ENCODE data around the gene NOVA2. TPM values are rescaled to one million over a fixed set of nuclear protein-coding genes. Genes with fewer than 3 reads are reported as not detected.

NOVA2 gene
- polyA plus RNA-seq, 1 of the 3 experiments (the other 2 are of a cell fraction), result 1.9 TPM

DNA sequence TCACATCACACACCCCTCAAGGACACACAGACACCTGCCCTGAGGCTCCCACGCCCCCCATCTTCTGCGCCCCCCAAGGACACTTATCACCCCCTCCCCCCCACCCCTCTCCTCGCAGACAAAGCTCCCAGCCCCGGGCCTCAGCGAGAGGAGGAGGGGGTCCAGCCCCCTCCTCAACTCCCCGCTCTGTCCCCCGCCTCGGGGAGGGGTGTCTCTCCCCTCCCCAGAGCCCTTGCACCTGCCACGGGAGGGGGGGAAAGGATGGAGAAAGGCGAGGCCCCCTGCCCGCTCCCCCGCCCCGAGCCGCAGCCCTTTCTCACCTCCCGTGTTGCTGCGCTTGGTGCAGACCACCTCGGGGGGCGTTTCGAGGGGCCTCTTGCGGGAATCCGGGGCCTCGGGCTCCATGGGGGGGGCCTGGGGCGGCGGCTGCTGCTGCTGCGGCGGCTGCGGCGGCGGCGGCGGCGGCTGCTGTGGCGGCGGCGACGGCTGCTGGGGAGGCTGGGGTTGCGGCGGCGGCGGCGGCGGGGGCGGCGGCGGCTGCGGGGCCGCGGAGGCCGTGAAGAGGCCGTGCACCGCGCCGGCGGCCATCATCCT, 621 bp downstream of the NOVA2 start (continued):
- TF ChIP-seq, protein P1, sequence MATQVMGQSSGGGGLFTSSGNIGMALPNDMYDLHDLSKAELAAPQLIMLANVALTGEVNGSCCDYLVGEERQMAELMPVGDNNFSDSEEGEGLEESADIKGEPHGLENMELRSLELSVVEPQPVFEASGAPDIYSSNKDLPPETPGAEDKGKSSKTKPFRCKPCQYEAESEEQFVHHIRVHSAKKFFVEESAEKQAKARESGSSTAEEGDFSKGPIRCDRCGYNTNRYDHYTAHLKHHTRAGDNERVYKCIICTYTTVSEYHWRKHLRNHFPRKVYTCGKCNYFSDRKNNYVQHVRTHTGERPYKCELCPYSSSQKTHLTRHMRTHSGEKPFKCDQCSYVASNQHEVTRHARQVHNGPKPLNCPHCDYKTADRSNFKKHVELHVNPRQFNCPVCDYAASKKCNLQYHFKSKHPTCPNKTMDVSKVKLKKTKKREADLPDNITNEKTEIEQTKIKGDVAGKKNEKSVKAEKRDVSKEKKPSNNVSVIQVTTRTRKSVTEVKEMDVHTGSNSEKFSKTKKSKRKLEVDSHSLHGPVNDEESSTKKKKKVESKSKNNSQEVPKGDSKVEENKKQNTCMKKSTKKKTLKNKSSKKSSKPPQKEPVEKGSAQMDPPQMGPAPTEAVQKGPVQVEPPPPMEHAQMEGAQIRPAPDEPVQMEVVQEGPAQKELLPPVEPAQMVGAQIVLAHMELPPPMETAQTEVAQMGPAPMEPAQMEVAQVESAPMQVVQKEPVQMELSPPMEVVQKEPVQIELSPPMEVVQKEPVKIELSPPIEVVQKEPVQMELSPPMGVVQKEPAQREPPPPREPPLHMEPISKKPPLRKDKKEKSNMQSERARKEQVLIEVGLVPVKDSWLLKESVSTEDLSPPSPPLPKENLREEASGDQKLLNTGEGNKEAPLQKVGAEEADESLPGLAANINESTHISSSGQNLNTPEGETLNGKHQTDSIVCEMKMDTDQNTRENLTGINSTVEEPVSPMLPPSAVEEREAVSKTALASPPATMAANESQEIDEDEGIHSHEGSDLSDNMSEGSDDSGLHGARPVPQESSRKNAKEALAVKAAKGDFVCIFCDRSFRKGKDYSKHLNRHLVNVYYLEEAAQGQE (IDR thresholded peaks at IDR 0.05; ENCODE audit: low read depth, low read length), result no peak
- TF ChIP-seq TEAD4 (IDR thresholded peaks at IDR 0.05; ENCODE audit: borderline replicate concordance, insufficient read depth) (no peak), RFX5 (IDR thresholded peaks at IDR 0.05; ENCODE audit: low read length) (no peak), CHD2 (IDR thresholded peaks at IDR 0.05; ENCODE audit: low read length, partially characterized antibody) (no peak), EZH2phosphoT487 (IDR thresholded peaks at IDR 0.05; ENCODE audit: borderline replicate concordance, low read depth) (no peak), RXRA (IDR thresholded peaks at IDR 0.05; ENCODE audit: borderline replicate concordance, low read depth) (no peak), MXI1 (IDR thresholded peaks at IDR 0.05; ENCODE audit: low read depth, low read length) (no peak), MEF2A (IDR thresholded peaks at IDR 0.05; ENCODE audit: borderline replicate concordance, low read depth) (no peak), RCOR1 (IDR thresholded peaks at IDR 0.05; ENCODE audit: low read length) (no peak), ELF1 (IDR thresholded peaks at IDR 0.05) (no peak), YY1 (IDR thresholded peaks at IDR 0.05; ENCODE audit: low read depth) (no peak), FOXM1 (IDR thresholded peaks at IDR 0.05; ENCODE audit: low read depth) (no peak)
- TF ChIP-seq, protein P2, sequence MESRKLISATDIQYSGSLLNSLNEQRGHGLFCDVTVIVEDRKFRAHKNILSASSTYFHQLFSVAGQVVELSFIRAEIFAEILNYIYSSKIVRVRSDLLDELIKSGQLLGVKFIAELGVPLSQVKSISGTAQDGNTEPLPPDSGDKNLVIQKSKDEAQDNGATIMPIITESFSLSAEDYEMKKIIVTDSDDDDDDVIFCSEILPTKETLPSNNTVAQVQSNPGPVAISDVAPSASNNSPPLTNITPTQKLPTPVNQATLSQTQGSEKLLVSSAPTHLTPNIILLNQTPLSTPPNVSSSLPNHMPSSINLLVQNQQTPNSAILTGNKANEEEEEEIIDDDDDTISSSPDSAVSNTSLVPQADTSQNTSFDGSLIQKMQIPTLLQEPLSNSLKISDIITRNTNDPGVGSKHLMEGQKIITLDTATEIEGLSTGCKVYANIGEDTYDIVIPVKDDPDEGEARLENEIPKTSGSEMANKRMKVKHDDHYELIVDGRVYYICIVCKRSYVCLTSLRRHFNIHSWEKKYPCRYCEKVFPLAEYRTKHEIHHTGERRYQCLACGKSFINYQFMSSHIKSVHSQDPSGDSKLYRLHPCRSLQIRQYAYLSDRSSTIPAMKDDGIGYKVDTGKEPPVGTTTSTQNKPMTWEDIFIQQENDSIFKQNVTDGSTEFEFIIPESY (IDR thresholded peaks at IDR 0.05; ENCODE audit: borderline replicate concordance, low read depth), result no peak

DNA sequence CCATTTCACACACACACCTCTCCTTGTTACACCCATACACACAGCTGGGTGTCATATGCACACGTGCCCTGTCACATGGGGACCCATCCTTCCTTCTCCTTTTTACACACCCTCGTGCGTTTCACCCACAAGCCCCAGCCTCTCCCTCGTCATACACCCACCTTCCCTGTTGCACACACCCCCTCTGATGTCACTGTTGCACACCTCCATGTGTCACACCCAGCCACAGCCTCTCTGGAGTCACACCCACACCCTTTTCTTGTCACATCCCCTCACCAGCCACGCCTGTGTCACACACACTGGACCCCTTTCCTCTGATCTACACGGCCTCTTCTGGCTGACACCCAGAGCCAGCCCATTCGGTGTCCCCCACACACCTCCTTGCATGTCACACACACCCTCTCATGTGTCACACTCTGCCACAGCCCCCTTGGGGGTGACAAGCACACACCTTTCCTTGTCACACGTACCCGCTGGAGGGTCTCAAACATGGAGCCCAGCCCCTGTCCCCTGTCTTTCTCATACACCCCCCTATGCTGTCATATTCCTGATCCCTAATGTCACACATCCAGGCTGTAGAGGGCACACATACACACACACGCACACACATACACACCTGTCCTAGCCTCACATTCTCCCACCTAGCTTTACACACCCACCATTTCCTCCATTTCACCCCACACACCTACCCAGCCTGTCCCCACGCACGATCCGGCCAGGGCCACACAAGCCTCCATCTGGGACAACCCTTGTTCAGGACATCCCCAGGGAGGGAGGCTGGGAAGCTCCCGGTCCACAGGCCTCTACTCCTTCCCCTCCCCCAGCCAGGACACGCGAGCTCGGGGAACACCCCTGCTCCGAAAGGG, 1.4 kb downstream of the NOVA2 start:
- Histone ChIP-seq H3K4me2 (peak overlapping the region; percentile 79), H3K9me3 (no peaks in the 10 kb centered on the region), H2AFZ (ENCODE audit: low read depth) (no peak overlapping the region), H3K27ac (ENCODE audit: low read depth in 2 of 2, low read length in 1 of 2) (no peak overlapping the region), H3K9ac (no peak overlapping the region), H4K20me1 (ENCODE audit: insufficient read depth) (no peaks in the 10 kb centered on the region), H3K9me2 (no peaks in the 10 kb centered on the region), H3K36me3 (replicated peaks in 1 of 2; ENCODE audit: control insufficient read depth in 1 of 2, insufficient read depth in 2 of 2, low read length in 1 of 2) (no peaks in the 10 kb centered on the region), H3K27me3 (ENCODE audit: insufficient read depth) (no peaks in the 10 kb centered on the region), H3K4me3 (ENCODE audit: low read depth in 2 of 2, low read length in 1 of 2) (peak overlapping the region; percentile 45 to 60), H3F3A (replicated peaks; ENCODE audit: insufficient read depth) (peaks cover 8% of the 10 kb centered on the region), H3K79me2 (ENCODE audit: insufficient read depth) (no peaks in the 10 kb centered on the region), H3K4me1 (ENCODE audit: control insufficient read depth in 1 of 2, insufficient read depth in 2 of 2, low read depth in 1 of 2, low read length in 1 of 2) (peaks cover 0 to 9% of the 10 kb centered on the region in 2 experiments; a peak in 1 of 4 replicates)
- TF ChIP-seq RXRA (IDR thresholded peaks at IDR 0.05; ENCODE audit: borderline replicate concordance, low read depth) (no peak), EP300 (IDR thresholded peaks at IDR 0.05; ENCODE audit: borderline replicate concordance in 1 of 2, low read depth in 1 of 2, low read length in 1 of 2) (no peak)
- POLR2A ChIA-PET, result no interaction called here
- CTCF ChIA-PET, result interaction anchor here (0.9 to 1.2 kb wide), 2 partner anchors 9 to 14 kb away, joined by 3 read pairs; no protein-coding TSS in a partner anchor
- 50% methylated on average over 18 of the region's 18 CpGs for WGBS (ENCODE audit: low lambda C conversion rate)
- peak; percentile 56 for DNase-seq
